GM12864 (cell line): ENCODE measurements around the gene ITSN2.

Experiments used
- DNase-seq: peaks from one replicate; pipeline ENCODE4 v3.0.0-alpha.2; 2011; ENCODE audit warnings: low read depth
- H3K4me3 ChIP-seq: 2 replicates; pipeline ENCODE4 v1.5.1; 2011; ENCODE audit warnings: mild to moderate bottlenecking, low read depth, low read length, control low read depth
- TF ChIP-seq, protein P1 (sequence below): IDR thresholded peaks from 2 replicates; pipeline ENCODE4 v1.5.1; 2011; ENCODE audit warnings: low read depth, mild to moderate bottlenecking, moderate library complexity, low read length, control low read depth, inconsistent platforms; ENCODE audit errors: missing control alignments

The ITSN2 gene

DNA sequence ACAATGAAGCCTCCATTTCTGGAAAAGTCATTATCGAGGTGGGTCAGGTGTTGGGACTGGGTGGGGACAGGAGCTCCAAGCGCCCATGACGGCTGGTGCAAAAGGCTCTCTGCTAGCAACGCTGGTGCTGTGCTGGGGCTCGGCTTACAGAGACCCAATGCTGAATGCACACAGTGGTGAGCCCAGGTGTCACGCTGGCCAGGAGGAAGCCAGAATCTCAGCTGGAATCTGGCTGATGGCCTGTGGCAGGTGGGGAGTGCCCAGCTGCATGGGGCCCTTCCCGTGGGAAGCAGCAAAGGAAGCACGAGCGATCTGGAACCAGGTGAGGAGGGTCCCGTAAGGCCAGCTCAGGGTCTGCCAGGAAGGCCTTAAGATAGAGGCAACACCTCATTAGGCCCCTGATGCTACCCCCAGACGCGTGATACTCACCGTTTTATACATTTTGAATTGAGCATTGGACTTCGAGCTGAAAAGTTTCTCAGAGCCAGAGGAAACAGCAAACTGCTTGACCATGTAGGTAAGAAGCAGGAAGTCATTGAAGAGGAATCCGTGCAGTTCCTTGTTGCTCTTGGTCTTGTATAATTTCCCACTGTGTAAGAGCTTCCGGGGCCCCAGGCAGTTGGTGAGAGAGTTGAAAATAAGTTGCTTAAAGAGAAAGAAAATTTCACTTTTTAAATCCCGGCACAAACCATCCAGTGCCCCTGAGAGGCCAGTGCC lies 150.8 kb downstream of the ITSN2 start:
- TF ChIP-seq, protein P1, sequence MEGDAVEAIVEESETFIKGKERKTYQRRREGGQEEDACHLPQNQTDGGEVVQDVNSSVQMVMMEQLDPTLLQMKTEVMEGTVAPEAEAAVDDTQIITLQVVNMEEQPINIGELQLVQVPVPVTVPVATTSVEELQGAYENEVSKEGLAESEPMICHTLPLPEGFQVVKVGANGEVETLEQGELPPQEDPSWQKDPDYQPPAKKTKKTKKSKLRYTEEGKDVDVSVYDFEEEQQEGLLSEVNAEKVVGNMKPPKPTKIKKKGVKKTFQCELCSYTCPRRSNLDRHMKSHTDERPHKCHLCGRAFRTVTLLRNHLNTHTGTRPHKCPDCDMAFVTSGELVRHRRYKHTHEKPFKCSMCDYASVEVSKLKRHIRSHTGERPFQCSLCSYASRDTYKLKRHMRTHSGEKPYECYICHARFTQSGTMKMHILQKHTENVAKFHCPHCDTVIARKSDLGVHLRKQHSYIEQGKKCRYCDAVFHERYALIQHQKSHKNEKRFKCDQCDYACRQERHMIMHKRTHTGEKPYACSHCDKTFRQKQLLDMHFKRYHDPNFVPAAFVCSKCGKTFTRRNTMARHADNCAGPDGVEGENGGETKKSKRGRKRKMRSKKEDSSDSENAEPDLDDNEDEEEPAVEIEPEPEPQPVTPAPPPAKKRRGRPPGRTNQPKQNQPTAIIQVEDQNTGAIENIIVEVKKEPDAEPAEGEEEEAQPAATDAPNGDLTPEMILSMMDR: no peak
- no peak for DNase-seq
- H3K4me3 ChIP-seq: no peak overlapping the region

DNA sequence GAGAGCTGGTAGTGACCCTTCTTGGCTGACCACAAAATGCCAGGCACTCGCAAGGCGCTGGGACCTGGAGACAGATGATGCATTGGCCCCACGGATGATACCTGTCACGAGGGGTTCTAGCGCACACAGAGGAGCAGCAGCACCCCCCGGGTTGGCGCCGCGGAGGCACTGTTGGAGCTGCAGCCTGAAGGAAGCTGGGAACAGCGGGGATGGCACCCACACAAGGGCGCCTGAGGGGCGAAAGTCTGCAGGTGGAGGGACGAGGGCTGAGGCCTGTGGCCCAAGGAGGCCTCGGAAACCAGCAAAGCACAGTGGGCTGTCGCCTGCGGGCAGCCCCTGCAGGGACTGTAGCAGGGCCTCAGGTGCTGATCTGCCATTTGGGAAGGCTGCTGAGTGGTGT lies 151.8 kb downstream of the ITSN2 start:
- H3K4me3 ChIP-seq: no peak overlapping the region
- no peak for DNase-seq
- TF ChIP-seq, protein P1: no peak

DNA sequence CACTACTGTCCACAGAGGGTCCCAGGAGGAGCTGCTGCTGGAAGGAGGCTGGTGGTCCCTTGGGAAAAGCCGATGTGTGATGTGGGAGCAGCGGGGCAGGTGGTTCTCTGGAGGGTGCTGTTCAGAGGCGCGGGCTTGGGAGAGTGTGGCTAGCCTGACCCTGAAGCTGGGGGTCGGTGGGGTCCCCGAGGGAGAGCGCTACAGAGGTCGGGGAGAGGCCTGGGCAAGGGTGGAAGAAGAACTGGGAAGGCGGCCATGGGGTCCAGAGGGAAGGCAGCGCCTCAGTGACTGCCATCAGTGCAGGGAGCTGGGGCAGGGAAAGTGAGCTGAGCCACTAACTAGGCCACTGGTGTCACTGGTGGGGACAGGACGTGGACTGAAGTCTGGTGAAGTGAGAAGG lies 153.0 kb downstream of the ITSN2 start:
- no peak overlapping the region for H3K4me3 ChIP-seq
- TF ChIP-seq, protein P1: no peak
- no peak for DNase-seq

DNA sequence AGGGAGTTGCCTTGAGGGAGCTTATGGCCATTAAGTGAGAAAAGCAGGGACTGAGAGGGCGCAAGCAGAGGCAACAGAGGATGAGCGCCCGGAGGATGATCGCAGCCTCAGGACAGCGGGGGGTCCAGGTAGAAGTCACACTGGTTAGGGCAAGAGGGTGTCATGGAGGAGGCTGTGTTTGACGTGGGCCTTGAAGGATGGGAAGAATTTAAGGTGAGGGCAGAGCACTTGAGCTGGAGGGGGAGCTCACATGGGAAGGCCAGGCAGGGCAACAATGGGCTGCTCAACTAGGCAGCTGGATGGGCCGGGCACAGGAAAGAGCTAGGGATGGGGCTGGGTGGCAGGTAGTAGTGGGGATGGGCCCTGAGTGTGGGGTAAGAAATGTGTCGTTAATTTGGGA lies 153.6 kb downstream of the ITSN2 start:
- TF ChIP-seq, protein P1: no peak

DNA sequence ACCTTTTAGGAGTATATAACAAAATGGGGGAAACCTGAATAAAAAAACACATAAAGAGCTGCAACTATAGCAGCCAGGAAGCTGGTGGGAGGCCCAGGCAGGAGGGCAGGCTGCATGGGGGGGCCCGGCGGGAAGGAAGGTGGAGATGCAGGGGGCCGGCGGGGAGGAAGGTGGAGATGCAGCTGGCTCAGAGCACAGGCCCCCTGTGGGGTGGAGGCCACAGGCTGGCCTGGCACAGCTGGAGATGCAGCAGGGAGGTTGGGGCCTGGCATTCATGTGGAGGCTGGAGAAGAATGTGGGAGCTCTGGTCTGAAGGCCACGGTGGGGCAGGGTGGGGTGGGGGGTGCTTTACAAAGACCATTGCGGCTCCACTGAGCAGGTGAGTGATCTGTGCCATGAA lies 154.1 kb downstream of the ITSN2 start:
- H3K4me3 ChIP-seq: no peak overlapping the region
- no peak for DNase-seq
- TF ChIP-seq, protein P1: no peak

More for the DNA sequence above, 153.6 kb downstream of the ITSN2 start:
- DNase-seq: no peak
- no peak overlapping the region for H3K4me3 ChIP-seq

DNA sequence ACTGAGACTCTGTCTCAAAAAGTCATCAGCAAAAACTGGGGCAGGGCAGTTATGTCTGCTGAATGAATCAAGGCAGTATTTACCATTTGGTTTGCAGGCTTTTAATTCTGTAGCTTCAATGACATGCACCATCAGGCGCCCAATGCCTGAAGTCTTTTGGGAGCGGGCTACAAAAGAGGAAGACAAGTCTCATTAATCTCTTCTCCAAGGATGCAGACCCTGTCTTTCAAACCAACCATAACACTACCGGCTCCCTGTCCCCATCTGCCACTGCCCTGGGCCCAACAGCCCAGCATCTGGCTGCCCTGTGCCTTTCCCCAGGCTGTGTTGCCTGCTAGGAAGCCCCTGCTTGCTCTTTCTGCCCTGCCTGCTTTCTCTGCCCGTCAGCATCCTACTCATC lies 155.2 kb downstream of the ITSN2 start:
- no peak overlapping the region for H3K4me3 ChIP-seq
- DNase-seq: no peak
- TF ChIP-seq, protein P1: no peak

DNA sequence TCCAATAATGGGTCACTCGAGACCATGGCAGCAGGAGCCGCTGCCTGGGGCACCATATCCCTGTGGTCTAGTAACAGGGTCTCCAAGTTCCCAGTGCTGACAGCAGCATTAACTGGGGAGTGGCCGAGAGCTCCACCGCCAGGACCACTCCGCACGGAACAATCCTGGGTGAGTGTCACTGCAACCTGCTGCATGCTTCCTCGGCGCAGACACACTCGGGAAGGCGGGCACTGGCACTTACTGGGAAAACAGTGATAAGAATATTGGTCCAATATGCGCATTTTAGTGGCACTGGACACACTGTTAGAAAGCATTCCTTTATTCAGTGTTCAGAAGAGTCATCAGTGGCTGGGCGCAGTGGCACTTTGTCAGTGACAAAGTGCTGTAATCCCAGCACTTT lies 155.8 kb downstream of the ITSN2 start:
- DNase-seq: no peak
- H3K4me3 ChIP-seq: no peak overlapping the region
- TF ChIP-seq, protein P1: no peak
